Right ventricle myocardium inferior (tissue), 1 donor: ENCODE measurements around the gene WAS. TPM values are rescaled to one million over a fixed set of nuclear protein-coding genes. Genes with fewer than 3 reads are reported as not detected.

Experiments used
- ATAC-seq: fragments of 200-7000 bp; cut with Tn5 transposase; one replicate; pipeline ENCODE4 v1.9.1; 2020; ENCODE audit warnings: mild to moderate bottlenecking, moderate library complexity
- DNase-seq: peaks from one replicate; pipeline ENCODE4 v3.0.0; 2021; ENCODE audit errors: missing footprints
- intact Hi-C: fragments of 100-400 bp; cut with DNase I; formaldehyde crosslinking; loops from one replicate; pipeline ENCODE4 v1.11.0; 2022
- total RNA-seq: library from RNA; stranded (reverse); fragmentation: NEBNext Ultra II Directional; extraction: Animal tissue kit (Norgen Biotek cat#: 25700); gene quantifications from one replicate; pipeline ENCODE4 v1.2.1, GENCODE V29; 2021
- donor health status: DM: no; HTN: yes; CAD: no; lungs with severe emphysema.

Gene WAS
- total RNA-seq, 1 donor from 2014 or later: 4.4 TPM

GRCh38 chrX:48703228-48703627 lies 19.6 kb downstream of the WAS start:
- ATAC-seq (peak; percentile 68), DNase-seq (no peak)
- intact Hi-C loops: no loop called here

DNA sequence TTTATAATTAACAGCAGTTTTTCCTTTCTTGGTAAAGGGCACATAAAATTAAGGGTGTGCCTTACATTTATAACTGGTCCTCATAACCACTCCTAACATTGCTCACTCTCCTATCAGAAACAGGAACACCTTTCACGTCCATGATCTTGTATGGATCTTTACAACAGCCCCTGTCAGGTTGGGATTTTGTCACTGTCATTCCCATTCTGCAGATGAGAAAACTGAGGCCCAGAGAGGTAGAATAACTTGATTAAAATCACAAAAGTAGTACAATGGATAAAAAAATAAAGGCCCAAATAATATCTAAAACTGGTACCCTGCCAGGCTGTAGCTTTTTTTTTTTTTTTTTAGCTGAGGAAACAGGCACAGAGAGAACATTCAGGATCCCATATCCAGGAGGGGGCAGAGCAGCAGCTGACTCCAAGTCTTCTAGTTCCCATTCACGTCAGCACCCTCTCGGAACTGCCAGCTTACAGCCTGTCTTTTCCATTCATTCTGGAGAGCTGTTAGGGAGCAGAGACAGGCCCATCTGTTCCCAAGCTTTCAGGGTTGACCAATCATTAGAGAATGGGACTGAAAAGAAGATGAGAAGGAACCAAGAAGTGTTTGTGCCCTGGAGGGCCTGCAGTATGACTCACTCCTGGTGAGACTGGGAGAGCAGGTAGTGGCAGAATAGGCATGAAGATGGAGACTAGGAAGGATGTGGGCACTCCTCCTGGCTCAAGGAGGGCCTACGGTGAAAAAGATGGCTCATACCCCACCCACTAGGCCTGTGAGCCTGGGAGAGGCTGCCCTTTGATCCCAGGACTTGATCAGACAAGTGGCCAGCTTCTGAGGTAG lies 20.3 kb downstream of the WAS start:
- no peak for DNase-seq

DNA sequence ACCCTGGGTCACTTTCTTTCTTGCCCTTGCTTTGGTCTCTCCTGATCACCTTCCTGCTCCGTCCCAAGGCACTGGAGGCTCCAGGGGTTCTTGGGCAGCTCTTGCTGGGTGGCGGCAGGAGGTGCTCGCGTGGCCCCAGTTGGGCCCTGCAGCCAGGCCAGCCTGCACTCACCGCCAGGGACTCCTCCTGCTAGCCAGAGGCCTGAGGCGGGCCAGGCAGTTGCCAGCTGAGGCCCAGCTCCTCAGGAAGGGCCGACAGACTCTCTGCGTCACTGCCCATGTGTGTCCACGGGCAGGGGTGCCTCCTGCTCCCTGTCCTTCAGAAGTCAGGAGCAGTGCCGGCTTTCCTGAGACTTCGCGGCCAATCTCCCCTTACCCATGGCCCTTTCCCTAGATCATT lies 22.3 kb downstream of the WAS start:
- intact Hi-C loops: no loop called here
- DNase-seq (no peak), ATAC-seq (no peak)

More for the DNA sequence above, 20.3 kb downstream of the WAS start:
- intact Hi-C loops: no loop called here
- peak; percentile 68 for ATAC-seq

GRCh38 chrX:48709522-48710112 lies 26.0 kb downstream of the WAS start:
- intact Hi-C loops: no loop called here
- ATAC-seq: no peak
- no peak for DNase-seq

DNA sequence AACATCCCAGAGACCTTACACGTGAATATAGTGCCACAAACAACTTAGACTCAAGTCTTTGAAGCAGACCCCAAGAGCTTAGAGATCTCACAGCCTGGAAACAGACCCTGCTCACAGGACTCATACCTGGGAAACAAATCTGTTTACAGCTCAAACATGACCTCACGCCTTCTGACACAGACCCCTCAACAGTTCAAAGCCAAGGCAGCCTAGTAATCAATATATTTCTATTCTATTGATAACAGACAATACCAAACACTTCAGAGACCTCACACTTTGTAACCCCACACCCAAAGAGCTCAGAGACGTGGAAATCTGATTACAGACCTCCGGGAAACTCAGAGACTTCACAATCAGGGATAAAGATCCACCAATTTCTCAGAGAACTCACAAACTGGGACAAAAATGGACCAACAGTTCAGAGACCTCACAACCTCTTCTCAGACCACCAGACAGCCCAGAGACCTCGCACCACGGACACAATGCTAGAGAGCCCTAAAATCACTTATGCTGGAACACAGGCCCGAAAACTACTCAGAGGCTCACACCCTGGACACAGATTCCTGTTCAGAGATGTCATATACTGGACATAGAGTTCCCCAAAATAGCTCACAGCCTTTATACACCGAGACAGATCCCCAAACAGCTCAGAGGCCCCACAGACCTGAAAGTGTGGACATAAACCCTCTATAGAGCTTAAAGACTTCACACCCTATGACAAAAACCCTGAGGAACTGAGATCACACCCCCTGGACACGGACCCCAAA lies 27.7 kb downstream of the WAS start:
- DNase-seq (no peak), ATAC-seq (peak; percentile 81)
- intact Hi-C loops: no loop called here

GRCh38 chrX:48711929-48712505 lies 28.4 kb downstream of the WAS start:
- no peak for DNase-seq
- intact Hi-C loops: no loop called here
- ATAC-seq: no peak

DNA sequence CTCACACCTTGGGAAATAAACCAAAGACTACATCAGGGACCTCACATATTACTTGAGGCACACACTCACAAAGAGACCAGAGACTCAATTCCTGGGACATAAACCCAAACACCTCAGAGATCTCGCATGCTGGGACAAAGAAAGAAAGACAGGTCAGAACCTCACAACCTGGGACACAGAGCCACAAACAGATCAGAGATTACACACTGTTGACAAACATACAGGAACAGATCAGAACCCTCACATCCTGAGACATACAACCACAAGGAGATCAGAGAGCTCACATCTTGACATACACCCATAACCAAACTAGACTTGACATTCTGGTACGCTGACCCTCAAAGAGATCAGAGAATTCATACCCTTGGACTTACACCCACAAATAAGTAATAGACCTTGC lies 30.2 kb downstream of the WAS start:
- ATAC-seq: no peak
- intact Hi-C loops: no loop called here
- DNase-seq: no peak

GRCh38 chrX:48714573-48714972 lies 31.0 kb downstream of the WAS start:
- no peak for ATAC-seq

GRCh38 chrX:48715072-48715471 lies 31.5 kb downstream of the WAS start:
- intact Hi-C loops: no loop called here
- ATAC-seq (peak; percentile 33), DNase-seq (no peak)

More at GRCh38 chrX:48714573-48714972, 31.0 kb downstream of the WAS start:
- intact Hi-C loops: no loop called here
- DNase-seq: no peak

GRCh38 chrX:48715876-48716502 lies 32.4 kb downstream of the WAS start:
- intact Hi-C loops: no loop called here
- ATAC-seq: no peak
- no peak for DNase-seq

DNA sequence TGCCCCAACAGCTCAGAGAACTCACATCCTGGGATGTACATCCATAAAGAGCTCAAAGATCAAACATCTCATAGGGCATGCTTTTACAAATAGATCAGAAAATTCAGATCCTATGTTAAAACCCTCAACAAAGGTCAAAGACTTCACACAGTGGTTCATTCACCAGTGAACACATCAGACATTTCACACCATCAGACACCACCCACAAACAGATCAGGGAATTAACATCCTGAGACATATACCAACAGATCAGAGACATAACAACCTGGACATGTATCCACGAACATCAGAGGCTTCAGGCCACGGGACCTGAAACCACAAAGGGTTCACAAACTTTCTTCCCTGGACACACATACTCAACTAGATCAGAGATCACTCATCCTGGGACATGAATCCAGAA lies 36.4 kb downstream of the WAS start:
- intact Hi-C loops: no loop called here
- DNase-seq (no peak), ATAC-seq (no peak)

DNA sequence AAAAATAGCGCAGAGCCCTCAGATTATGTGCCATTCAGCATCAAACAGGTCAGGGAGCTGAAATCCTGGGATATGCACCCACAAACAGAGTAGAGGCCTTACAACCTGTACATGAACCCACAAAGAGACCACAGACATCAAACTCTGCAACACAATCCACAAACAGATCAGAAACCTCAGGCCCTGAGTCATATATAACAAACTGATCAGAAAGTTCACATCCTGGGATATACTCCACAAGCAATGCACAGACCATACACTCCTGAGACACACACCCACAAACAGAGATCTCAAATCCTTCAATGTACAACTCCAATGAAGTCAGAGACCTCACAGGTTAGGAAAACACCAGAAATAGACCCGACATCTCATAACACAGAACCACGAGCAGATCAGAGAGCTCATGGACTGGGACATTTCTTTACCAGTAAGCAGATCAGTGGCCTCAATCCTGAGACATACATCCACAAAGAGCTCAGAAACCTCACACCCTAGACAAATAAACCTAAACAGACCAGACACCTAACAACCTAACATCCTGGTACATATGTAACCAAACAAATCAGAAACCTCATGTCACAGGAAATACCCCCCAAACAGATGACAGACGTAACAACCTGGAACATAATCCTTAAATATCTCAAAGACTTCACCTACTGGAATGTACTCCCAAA lies 37.1 kb downstream of the WAS start:
- no peak for DNase-seq
- ATAC-seq: no peak

GRCh38 chrX:48721916-48722315 lies 38.3 kb downstream of the WAS start:
- intact Hi-C loops: no loop called here
- DNase-seq (no peak), ATAC-seq (no peak)

More for the DNA sequence above, 37.1 kb downstream of the WAS start:
- intact Hi-C loops: no loop called here

DNA sequence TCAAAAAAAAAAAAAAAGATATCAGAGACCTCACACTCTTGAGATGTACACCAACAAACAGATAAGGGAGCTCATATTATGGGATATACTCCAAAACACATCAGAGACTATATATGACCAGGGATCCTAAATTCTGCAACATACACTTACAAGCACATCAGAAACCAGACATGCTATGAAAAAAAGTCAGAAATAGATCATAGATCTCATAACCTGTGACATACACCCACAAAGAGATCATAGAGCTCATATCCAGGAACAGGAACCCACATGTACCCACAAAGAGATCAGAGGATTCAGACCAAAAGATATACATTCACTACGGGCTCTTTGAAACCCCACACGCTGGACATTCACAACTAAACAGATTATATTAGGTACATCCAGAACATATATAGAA lies 43.0 kb downstream of the WAS start:
- ATAC-seq (no peak), DNase-seq (no peak)
- intact Hi-C loops: no loop called here

- no peak for DNase-seq
- intact Hi-C loops: no loop called here
- ATAC-seq: no peak
These were observed 45.1 kb downstream of the WAS start for GRCh38 chrX:48728653-48729052.

- no peak for DNase-seq
- intact Hi-C loops: loop anchor here (2.0 to 5.0 kb wide), 2 partner anchors 39 to 64 kb away; partner anchors contain the start of gene SUV39H1
- ATAC-seq: no peak
These were observed 52.7 kb downstream of the WAS start for GRCh38 chrX:48736303-48736702.

DNA sequence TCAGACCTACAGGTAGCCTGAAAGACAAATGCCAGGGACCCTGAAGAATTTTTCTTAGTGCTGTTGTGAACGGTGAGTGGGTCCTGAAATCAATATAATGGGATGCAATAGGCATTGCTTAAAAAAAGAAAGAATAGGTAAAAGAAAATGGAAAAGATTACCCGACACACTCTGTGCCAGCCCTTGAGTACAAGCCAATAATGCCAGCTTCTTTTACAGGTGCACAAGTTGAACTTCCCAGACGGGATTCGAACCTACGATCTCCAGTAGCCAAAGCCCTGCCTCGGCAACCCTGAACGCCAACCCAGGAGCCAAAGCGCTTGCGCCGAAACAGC lies 53.2 kb downstream of the WAS start:
- intact Hi-C loops: loop anchor here (2.0 to 5.0 kb wide), 2 partner anchors 40 to 64 kb away; partner anchors contain the start of gene SUV39H1
- no peak for DNase-seq
- no peak for ATAC-seq

- DNase-seq (peak; percentile 93), ATAC-seq (peak; percentile 100)
- intact Hi-C loops: loop anchor here (2.0 to 5.0 kb wide), 2 partner anchors 40 to 63 kb away; partner anchors contain the start of gene SUV39H1
These were observed 53.8 kb downstream of the WAS start for GRCh38 chrX:48737213-48737938.
